ENCODE results near the gene PLEKHA7. TPM values are rescaled to one million over a fixed set of nuclear protein-coding genes. Genes with fewer than 3 reads are reported as not detected.

The PLEKHA7 gene
- total RNA-seq, 4 donors from 2014 or later = 0.72 to 3.6 (median 2.2) TPM

GRCh38 chr11:17013548-17014320 lies 480 bp downstream of the PLEKHA7 start:
- Histone ChIP-seq H3K9me3 (no peaks in the 10 kb centered on the region), H3K36me3 (no peaks in the 10 kb centered on the region), H3K27me3 (peaks cover 0 to 8% (median 0%) of the 10 kb centered on the region in 3 donors), H3K4me3 (peak overlapping the region; percentile 61 to 74 (median 68)), H3K4me1 (peaks cover 0 to 4% of the 10 kb centered on the region in 2 donors), H3K27ac (no peak overlapping the region)
- in situ Hi-C loops (cut with MboI; ENCODE audit: low sequenced_read_pairs in 4 of 4) (no loop called here), intact Hi-C loops (cut with DNase I; ENCODE audit: low total_unique reads) (no loop called here)
- peak; percentile 14 to 38 for ATAC-seq
- DNase-seq = no peak
- TF ChIP-seq CTCF (IDR thresholded peaks at IDR 0.05 in 4 of 5, conservative IDR thresholded peaks at IDR 0.05 in 1 of 5) = no peak
- no peak for TF ChIP-seq POLR2A (IDR thresholded peaks at IDR 0.05)

DNA sequence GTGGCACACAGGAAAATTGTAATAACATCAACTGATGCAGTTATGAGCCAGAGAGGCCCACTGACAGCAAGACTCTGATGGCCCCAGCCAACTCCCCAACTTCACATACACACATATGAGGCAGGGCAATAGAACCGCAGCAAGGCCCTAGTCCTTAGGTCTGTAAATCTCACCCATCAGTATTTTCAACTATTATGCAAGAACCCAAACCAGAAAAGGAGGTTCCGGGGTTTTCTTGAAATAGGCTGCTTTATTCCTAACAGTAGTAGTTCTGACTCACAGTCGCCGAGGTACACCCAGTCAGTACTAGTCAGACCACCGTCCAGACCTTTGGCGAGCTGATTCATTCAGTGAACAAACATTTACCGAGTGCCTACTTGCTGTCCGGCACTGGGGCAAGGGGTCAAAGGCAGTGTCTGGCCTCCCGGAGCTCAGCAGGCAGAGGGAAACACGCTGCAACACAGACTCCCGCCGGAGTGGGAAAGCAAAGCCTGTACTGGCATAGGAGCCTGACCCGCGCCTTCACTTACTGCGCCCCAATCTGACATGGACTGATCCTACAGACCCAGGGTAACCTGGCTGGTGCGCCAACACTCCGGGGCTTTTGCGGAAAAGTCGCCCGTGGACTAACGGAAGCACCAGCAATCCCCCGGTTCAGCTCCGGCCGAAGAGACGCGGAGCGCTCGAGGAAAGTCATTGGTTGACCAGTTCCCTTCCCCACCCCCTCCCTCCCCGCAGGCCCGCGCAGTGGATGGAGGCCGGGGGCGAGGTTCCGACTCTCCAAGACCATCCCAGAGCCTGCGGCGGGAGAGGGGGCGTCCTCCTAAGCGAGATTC lies 1.3 kb downstream of the PLEKHA7 start:
- Histone ChIP-seq H3K4me3 (peak overlapping the region; percentile 61 to 74 (median 68)), H3K4me1 (peaks cover 4 to 6% of the 10 kb centered on the region in 2 donors), H3K27ac (no peak overlapping the region), H3K9me3 (no peaks in the 10 kb centered on the region), H3K36me3 (no peaks in the 10 kb centered on the region), H3K27me3 (peaks cover 0 to 8% (median 0%) of the 10 kb centered on the region in 3 donors)
- no peak for DNase-seq
- ATAC-seq = peak; percentile 29 to 74
- intact Hi-C loops (cut with DNase I; ENCODE audit: low total_unique reads) = no loop called here
- TF ChIP-seq POLR2A (IDR thresholded peaks at IDR 0.05) (no peak), CTCF (IDR thresholded peaks at IDR 0.05 in 4 of 5, conservative IDR thresholded peaks at IDR 0.05 in 1 of 5) (no peak)
- in situ Hi-C loops (cut with MboI; ENCODE audit: low sequenced_read_pairs in 4 of 4) = no loop called here

DNA sequence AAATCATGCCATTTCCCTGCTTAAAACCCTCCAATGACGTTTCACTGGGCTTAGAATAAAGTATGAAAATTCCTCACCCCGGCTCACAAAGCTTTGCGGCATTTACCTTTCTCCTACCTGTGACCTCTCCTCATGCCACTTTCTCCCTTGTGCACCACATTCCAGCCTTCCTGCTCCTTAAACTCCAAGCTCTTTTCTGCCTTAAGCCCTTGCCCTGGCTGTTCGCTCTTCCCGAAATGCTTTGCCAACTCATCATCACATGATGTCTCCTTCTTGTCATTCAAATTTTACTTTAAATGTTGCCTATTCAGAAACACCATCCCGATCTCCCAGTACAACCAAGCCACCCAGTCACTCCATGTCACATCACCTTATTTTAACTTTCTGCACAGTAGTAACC lies 2.0 kb downstream of the PLEKHA7 start:
- Histone ChIP-seq H3K27me3 (peaks cover 0 to 8% (median 0%) of the 10 kb centered on the region in 3 donors), H3K27ac (no peak overlapping the region), H3K4me1 (peaks cover 4 to 10% of the 10 kb centered on the region in 2 donors), H3K36me3 (no peaks in the 10 kb centered on the region), H3K4me3 (no peak overlapping the region), H3K9me3 (no peaks in the 10 kb centered on the region)
- in situ Hi-C loops (cut with MboI; ENCODE audit: low sequenced_read_pairs in 4 of 4) = no loop called here
- no peak for TF ChIP-seq CTCF (IDR thresholded peaks at IDR 0.05 in 4 of 5, conservative IDR thresholded peaks at IDR 0.05 in 1 of 5)
- no peak for TF ChIP-seq POLR2A (IDR thresholded peaks at IDR 0.05)
- no peak for ATAC-seq
- no peak for DNase-seq
- intact Hi-C loops (cut with DNase I; ENCODE audit: low total_unique reads) = no loop called here

- TF ChIP-seq POLR2A (IDR thresholded peaks at IDR 0.05) (no peak), CTCF (IDR thresholded peaks at IDR 0.05 in 4 of 5, conservative IDR thresholded peaks at IDR 0.05 in 1 of 5) (no peak)
- Histone ChIP-seq H3K27me3 (peaks cover 0 to 8% (median 0%) of the 10 kb centered on the region in 3 donors), H3K4me1 (peaks cover 4 to 10% of the 10 kb centered on the region in 2 donors), H3K9me3 (no peaks in the 10 kb centered on the region), H3K4me3 (no peak overlapping the region), H3K27ac (no peak overlapping the region), H3K36me3 (no peaks in the 10 kb centered on the region)
- intact Hi-C loops (cut with DNase I; ENCODE audit: low total_unique reads) (no loop called here), in situ Hi-C loops (cut with MboI; ENCODE audit: low sequenced_read_pairs in 4 of 4) (no loop called here)
- ATAC-seq = no peak
- DNase-seq = no peak
Observed at GRCh38 chr11:17010851-17011420, 3.3 kb downstream of the PLEKHA7 start.
